Inferior parietal cortex (tissue), 1 donor: ENCODE measurements around the gene RNF187.
"Not testable (repeated sequence)": the region's sequence is repeated elsewhere in the genome, so short reads cannot be mapped to it uniquely, and the experiment has no call there.

ENCODE experiments used
- DNase-seq: peaks from one replicate; pipeline ENCODE4 v3.0.0-alpha.2; 2016; ENCODE audit errors: extremely low spot score

Gene RNF187

GRCh38 chr1:228486596-228487335, 416 bp upstream of the RNF187 start:
- DNase-seq: peak; percentile 75

DNA sequence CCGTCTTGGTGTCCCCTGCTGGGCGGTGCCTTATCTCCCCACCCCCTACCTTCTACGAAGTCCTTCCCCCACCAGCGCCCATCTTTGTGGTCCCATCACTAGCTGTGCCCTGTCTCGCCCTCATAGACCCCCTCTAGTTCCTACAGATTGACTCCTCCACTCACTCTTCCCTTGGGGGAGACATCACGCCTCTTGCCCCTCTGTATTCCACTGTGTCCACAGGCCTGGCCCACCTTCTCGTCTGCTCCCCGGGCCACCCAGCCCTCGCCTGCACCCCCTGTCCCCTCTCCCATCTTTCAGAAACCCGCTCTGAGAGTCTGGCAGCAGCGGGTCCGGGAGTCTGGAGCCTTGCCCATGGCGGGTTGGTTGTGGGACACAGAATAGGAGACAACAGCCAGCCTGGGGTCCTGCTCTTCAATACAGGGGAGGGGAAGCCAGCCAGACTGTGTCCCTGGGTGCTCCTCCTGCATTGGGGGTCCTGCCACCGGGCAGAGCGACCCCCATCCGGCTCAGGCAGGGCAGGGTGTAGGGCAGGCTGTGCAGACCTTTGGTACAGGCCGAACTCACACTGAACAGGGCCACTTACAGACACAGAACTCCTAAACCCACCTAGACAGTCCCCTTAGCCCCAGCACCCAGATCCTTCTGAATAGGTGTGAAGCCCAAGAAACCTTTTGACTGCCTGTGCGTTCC, 1.1 kb downstream of the RNF187 start:
- no peak for DNase-seq

- no peak for DNase-seq
Observed at GRCh38 chr1:228488818-228489674, 1.9 kb downstream of the RNF187 start.

- DNase-seq: no peak
Observed at GRCh38 chr1:228490120-228491078, 3.2 kb downstream of the RNF187 start.

- no peak for DNase-seq
Observed at GRCh38 chr1:228493141-228494043, 6.2 kb downstream of the RNF187 start.

DNA sequence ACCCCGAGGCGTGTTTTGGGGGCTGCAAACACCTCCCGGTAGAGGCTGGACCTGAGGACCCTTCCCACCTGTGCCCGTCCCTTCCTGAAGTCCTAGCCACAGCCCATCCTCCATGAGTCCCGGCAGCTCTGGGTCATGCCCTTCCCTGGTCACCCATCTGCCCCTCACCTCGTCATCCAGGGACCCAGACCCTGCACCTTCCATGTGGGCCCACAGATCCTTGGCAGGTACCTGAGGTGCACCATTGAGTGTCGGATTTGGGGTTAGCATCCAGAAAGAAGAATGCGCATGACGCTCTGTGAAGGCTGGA, 6.8 kb downstream of the RNF187 start:
- no peak for DNase-seq

DNA sequence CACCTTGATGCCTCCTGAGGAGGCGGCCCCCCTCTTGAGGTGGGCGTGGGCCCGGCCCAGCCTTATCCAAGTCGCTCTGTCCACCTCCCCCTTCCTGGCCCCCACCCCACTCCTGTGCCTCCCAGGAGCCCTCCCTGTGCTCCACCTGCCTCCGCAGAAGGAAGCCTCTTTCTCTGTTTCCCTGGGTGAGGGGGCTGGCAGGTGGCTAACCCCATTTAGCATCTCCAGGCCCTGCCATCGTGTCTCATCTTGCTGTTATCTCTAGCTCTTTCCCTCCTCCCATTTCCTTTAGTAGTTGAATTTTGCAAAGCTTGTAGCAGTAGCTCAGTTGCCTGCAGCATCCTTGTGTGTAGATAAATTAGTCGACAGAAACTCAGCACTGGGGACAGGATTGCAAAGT, 7.2 kb downstream of the RNF187 start:
- no peak for DNase-seq

GRCh38 chr1:228494970-228495853, 8.0 kb downstream of the RNF187 start:
- no peak for DNase-seq

DNA sequence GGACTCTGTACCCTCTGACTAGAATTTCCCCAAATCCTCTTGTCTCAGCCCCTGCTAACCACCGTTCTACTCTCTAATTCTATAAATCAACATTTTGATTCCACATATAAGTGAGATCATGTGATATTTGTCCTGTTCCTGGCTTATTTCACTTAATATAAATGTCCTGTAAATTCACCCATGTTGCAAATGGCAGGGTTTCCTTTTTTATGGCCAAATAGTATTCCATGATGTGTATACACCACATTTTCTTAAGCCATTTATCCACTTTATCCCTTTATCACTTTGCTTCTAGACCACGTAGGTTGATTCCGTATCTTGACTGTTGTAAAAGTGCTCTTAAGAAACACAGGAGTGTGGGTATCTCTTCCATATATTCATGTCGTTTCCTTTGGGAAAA, 8.9 kb downstream of the RNF187 start:
- no peak for DNase-seq

GRCh38 chr1:228496494-228496893, 9.3 kb downstream of the RNF187 start:
- DNase-seq: no peak

GRCh38 chr1:228497206-228497605, 10.0 kb downstream of the RNF187 start:
- DNase-seq: no peak

DNA sequence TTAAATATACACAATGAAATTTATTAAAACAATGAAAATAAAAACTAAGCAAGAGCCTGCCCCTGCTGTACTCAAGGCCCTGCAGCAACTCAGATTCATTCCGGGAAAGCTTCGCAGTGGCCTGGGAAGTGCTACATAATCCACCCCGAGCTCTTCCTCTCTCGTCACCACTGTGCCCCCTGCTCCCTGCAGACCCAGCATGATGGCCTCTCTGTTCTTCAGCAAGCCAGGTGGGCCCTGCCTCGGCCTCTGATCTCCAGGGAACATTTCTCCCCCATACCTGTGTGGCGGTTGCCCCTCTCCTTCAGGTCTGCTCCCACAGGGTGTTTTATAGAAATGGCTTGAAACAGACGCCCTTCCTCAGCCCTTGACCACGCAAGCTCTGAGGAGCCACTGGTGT, 10.6 kb downstream of the RNF187 start:
- DNase-seq: no peak

GRCh38 chr1:228500143-228500734, 13.1 kb downstream of the RNF187 start:
- no peak for DNase-seq

DNA sequence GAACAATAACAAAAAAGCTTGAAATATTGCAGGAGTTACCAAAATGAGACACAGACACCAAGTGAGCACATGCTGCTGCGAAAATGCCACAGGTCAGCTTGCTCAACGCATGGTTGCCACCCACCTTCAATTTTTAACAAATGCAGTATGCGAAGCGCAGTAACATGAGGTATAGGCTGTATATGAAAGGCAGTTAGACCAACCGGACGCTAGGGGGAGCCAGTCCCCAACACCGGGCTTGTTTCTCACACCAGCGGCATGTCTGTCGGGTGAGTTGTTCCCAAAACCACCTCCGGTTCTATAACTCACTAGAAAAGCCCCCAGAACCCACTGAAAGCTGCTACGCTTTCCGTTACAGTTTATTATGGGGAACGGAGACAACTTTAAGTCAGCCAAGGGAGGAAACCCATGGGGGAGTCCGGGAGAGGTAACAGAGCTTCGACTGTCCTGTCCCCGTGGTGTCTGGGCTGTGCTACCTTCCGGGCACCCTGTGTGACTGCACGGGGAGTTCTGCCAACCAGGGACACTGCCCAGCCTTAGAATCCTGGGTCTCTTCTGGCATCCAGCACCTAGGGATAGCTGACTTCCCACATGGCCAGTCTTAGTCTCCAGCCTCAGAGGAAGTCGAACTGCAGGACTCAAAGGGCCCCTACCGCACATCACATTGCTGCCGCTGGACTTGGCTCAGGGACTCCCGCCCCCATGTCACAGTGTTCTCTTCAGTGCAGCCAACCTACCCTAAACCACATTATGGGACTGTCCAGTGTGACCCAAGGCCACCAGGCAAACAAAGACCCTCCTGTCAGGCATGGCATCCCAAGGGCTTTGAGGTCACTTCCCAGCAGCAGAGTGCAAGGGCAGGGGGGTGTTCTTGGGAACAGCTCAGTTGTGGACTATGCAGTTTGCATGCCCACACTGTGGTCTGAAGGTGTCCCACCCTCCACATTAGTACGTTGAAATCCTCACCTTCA, 14.0 kb downstream of the RNF187 start:
- peak; percentile 87 for DNase-seq

DNA sequence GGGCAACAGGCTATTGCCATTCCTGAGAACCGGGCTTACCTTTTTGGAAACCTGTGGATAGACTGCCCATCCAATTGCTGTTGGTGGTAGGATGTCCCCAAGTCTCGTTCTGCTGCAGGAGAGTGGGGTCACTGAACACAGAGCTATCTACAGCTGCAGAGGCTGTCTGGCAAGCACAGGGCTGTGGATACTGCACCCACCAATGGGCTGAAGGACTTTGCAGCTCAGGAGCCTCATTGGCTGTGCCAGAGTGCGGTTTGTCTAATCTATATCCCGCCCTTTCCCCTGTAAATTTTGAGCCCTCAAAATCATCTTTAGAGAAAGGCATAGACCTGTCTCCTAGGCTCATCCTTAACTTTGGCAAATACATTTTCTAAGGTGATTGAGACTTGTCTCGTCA, 15.3 kb downstream of the RNF187 start:
- DNase-seq: no peak

GRCh38 chr1:228505944-228506343, 18.8 kb downstream of the RNF187 start:
- DNase-seq: not testable (repeated sequence)

- DNase-seq: no peak
Observed at GRCh38 chr1:228507961-228508652, 20.9 kb downstream of the RNF187 start.
